GM10847 (cell line): ENCODE measurements around the gene RBP7.

Source experiments
- POLR2A ChIP-seq: IDR thresholded peaks from 2 replicates; pipeline ENCODE4 v1.6.1; 2011; ENCODE audit not compliant: insufficient read length; ENCODE audit errors: extremely low read depth

The RBP7 gene

DNA sequence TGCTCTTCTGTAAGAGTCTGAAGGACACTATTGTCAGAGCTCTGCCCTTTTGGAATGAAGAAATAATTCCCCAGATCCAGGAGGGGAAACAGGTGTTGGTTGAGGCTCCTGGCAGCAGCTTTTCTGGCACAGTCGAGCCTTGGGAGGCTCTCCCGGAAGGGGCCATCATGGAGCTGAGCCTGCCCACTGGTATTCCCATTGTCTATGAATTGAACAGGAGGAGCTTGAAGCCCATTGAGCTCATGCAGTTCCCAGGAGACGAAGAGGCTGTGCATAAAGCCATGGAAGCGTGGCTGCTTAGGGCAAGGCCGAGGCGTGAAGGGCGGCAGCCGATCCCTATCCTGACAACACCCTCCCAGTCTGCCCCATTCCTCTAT is 62.3 kb downstream of the RBP7 start:
- no peak for TF ChIP-seq POLR2A

DNA sequence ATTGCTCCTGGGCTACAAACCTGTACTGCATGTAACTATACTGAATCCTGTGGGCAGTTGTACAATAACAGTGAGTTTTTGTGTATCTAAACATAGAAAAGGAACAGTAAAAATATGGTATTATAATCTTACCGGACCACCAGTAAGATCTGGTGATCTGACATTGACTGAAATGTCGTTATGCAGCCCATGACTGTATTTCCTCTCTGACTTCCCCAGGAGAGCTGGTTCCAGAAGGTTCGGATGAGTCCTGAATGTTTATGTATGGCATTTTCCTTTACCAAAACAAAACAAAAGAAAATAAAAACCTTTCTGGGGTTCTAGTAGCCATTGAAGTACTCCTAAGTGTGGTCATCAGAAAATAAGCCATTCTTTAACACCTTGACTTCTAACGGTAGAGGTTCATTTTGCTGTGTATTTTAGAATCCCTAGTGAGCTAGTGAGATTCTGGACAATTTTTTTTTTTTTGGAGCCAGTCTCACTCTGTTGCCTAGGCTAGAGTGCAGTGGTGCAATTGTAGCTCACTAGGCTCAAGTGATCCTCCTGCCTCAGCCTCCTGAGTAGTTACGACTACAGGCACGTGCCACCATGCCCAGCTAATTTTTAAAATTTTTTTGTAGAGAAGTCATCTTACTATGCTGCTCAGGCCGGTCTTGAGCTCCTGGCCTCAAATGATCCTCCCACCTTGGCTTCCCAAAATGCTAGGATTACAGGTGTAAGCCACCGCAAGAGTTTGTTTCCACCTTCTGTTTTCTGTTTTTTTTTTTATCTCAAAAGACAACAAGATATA is 63.5 kb downstream of the RBP7 start:
- no peak for TF ChIP-seq POLR2A

DNA sequence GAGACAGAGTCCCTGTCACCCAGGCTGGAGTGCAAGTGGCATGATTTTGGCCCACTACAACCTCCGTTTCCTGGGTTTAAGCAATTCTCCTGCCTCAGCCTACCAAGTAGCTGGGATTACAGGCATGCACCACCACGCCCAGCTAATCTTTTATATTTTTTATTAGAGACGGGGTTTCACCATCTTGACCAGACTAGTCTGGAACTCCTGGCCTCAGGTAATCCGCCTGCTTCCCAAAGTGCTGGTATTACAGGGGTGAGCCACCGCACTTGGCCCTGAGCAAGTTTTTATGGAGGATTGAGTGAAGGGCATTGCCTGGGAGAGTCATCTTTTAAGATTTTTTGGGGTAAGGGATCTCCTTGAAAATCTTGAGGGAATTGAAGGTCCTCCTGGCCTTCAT is 64.2 kb downstream of the RBP7 start:
- TF ChIP-seq POLR2A = no peak

DNA sequence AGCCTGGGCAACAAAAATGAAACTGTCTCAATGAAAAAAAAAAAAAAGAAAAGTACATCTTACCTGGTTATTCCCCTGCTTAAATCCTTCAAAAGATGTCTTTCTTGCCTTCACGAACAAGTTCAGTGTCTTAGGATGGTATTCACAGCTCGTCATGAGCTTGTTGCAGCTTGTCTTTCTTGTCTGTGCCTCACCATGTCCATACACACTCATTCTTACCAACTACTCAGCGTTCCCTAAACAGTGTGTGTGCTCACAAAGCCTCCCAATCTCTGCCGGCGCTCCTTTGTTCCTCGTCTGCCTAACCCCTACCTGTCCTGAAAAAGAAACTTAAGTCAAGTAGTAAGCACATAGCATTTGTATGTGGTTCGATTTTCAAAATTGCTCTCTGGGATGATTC is 66.8 kb downstream of the RBP7 start:
- no peak for TF ChIP-seq POLR2A

DNA sequence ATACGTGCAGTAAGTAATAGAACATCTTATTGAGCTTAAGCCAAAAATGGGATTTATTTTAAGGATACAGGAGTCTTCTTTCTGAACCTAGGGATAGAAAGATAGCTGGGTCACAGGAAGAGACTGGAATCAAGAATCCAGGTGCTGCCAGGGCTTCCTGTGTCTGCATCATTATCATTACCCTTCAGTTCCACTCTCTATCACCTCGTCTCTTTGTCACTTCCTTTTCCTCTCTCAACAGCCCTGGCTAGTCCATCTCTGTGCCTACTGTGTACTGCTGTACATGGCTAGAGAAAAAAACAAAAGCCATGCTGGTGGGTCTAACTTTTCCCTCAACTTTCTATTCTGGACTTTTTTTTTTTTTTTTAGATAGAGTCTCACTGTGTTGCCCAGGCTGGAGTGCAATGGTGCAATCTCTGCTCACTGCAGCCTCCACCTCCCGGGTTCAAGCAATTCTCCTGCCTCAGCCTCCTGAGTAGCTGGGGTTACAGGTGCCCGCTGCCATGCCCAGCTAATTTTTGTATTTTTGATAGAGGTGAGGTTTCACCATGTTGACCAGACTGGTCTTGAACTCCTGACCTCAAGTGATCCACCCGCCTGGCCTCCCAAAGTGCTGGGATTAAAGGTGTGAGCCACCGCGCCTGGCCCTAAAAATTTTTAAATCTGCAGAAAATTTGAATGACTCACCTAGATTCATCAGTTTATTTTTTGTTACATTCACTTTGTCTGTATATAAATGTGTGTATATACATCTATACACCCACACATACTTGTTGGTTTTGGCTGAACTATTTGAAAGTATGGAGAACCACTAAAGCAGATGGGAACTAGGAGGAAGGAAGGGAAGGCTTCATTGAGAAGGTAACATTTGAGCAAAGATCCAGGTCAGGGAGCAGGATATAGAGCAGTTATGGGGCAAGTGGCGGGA is 67.7 kb downstream of the RBP7 start:
- no peak for TF ChIP-seq POLR2A

DNA sequence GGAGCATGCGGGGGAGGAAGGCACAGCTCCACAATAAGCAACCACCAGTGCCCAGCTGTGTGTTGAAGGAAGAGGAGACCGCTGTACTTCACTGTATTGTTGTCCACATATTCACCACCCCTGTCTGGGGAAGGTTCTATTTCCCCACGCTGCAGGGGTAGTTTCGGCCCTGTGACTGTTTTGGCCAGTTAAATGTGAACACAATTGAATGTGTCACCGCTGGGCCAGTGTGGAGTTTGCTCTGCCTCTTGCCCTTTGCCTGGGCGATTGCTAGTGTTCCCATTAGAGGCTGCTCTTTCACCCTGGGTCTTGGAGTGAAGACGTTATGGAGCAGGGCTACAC is 68.3 kb downstream of the RBP7 start:
- no peak for TF ChIP-seq POLR2A
